Subcutaneous abdominal adipose tissue (tissue), 5 donors: ENCODE results near the gene FGF11.

Source experiments
- H3K27ac ChIP-seq: one replicate; pipeline ENCODE4 v1.7.0; 2013; ENCODE audit warnings: low read depth, mild to moderate bottlenecking, inconsistent platforms, low read length, moderate library complexity
- H3K27me3 ChIP-seq, 5 donors: one replicate each; pipeline ENCODE4 v1.7.0; 2013; ENCODE audit warnings: low read length in 5 of 5, inconsistent platforms in 1 of 5; ENCODE audit not compliant: control insufficient read depth in 5 of 5, insufficient read depth in 4 of 5
- H3K36me3 ChIP-seq, 5 donors: one replicate each; pipeline ENCODE4 v1.7.0; 2013; ENCODE audit warnings: low read length in 5 of 5; ENCODE audit not compliant: control insufficient read depth in 5 of 5, insufficient read depth in 5 of 5
- H3K4me1 ChIP-seq, 5 donors: one replicate each; pipeline ENCODE4 v1.7.0; 2013; ENCODE audit warnings: low read length in 5 of 5, mild to moderate bottlenecking in 3 of 5, moderate library complexity in 1 of 5; ENCODE audit not compliant: control insufficient read depth in 5 of 5, insufficient read depth in 5 of 5
- H3K4me3 ChIP-seq, 5 donors: one replicate each; pipeline ENCODE4 v1.7.0; 2013; ENCODE audit warnings: low read length in 5 of 5, low read depth in 1 of 5
- H3K9ac ChIP-seq, 5 donors: one replicate each; pipeline ENCODE4 v1.7.0; 2013; ENCODE audit warnings: low read length in 5 of 5, mild to moderate bottlenecking in 4 of 5, moderate library complexity in 3 of 5
- H3K9me3 ChIP-seq, 5 donors: one replicate each; pipeline ENCODE4 v1.7.0; 2013; ENCODE audit warnings: low read length in 5 of 5; ENCODE audit not compliant: control insufficient read depth in 5 of 5
- donor health status: healthy.
- donor health status: healthy.
- donor health status: healthy.
- donor health status: healthy.
- donor health status: healthy.

The FGF11 gene

GRCh38 chr17:7418472-7419152, 20.7 kb upstream of the FGF11 start:
- no peak overlapping the region for H3K9ac ChIP-seq
- no peak overlapping the region for H3K4me3 ChIP-seq
- no peaks in the 10 kb centered on the region for H3K9me3 ChIP-seq
- H3K36me3 ChIP-seq: peaks cover 0 to 19% (median 8%) of the 10 kb centered on the region in 5 donors
- H3K4me1 ChIP-seq: peaks cover 0 to 4% (median 0%) of the 10 kb centered on the region in 5 donors
- no peak overlapping the region for H3K27ac ChIP-seq
- H3K27me3 ChIP-seq: peaks cover 0 to 16% (median 5%) of the 10 kb centered on the region in 5 donors

- Histone ChIP-seq H3K27ac (no peak within 1 kb of the TSS), H3K4me3 (no peak within 1 kb of the TSS), H3K36me3 (peaks cover 0 to 15% (median 8%) of the 10 kb centered on the region in 5 donors), H3K9ac (no peak within 1 kb of the TSS), H3K9me3 (no peaks in the 10 kb centered on the region), H3K27me3 (peaks cover 0 to 16% (median 7%) of the 10 kb centered on the region in 5 donors), H3K4me1 (peaks cover 0 to 4% (median 0%) of the 10 kb centered on the region in 5 donors)
Observed at GRCh38 chr17:7419819-7420610, 19.3 kb upstream of the FGF11 start, which contains the start of gene SPEM1. Gene SPEM1 (plus strand): TSS chr17:7420324. CDS start chr17:7420385, 61 bp downstream.

GRCh38 chr17:7421186-7421585, 18.1 kb upstream of the FGF11 start:
- Histone ChIP-seq H3K4me3 (no peak overlapping the region), H3K9ac (no peak overlapping the region), H3K9me3 (no peaks in the 10 kb centered on the region), H3K27me3 (peaks cover 0 to 16% (median 9%) of the 10 kb centered on the region in 5 donors), H3K36me3 (peaks cover 0 to 7% (median 2%) of the 10 kb centered on the region in 5 donors), H3K27ac (no peak overlapping the region), H3K4me1 (peaks cover 0 to 4% (median 0%) of the 10 kb centered on the region in 5 donors)

- H3K27me3 ChIP-seq: peaks cover 0 to 12% (median 9%) of the 10 kb centered on the region in 5 donors
- H3K4me1 ChIP-seq: no peaks in the 10 kb centered on the region
- H3K27ac ChIP-seq: no peak overlapping the region
- H3K9me3 ChIP-seq: no peaks in the 10 kb centered on the region
- H3K9ac ChIP-seq: no peak overlapping the region
- no peaks in the 10 kb centered on the region for H3K36me3 ChIP-seq
- H3K4me3 ChIP-seq: no peak overlapping the region
Observed at GRCh38 chr17:7423679-7424078, 15.6 kb upstream of the FGF11 start.

- no peaks in the 10 kb centered on the region for H3K4me1 ChIP-seq
Observed at GRCh38 chr17:7425316-7425715, 14.0 kb upstream of the FGF11 start, which contains the start of gene SPEM2. Gene SPEM2 (plus strand): TSS chr17:7425616. CDS start chr17:7425689, 73 bp downstream.

GRCh38 chr17:7425756-7426155, 13.6 kb upstream of the FGF11 start:
- H3K27me3 ChIP-seq: peaks cover 0 to 4% (median 0%) of the 10 kb centered on the region in 5 donors
- H3K4me1 ChIP-seq: no peaks in the 10 kb centered on the region
- no peaks in the 10 kb centered on the region for H3K9me3 ChIP-seq
- no peaks in the 10 kb centered on the region for H3K36me3 ChIP-seq
- no peak overlapping the region for H3K27ac ChIP-seq
- H3K9ac ChIP-seq: no peak overlapping the region
- no peak overlapping the region for H3K4me3 ChIP-seq

More at GRCh38 chr17:7425316-7425715, 14.0 kb upstream of the FGF11 start, which contains the start of gene SPEM2:
- H3K9ac ChIP-seq: no peak within 1 kb of the TSS
- H3K27ac ChIP-seq: no peak within 1 kb of the TSS
- no peaks in the 10 kb centered on the region for H3K36me3 ChIP-seq
- H3K9me3 ChIP-seq: no peaks in the 10 kb centered on the region
- H3K4me3 ChIP-seq: no peak within 1 kb of the TSS
- peaks cover 0 to 4% (median 0%) of the 10 kb centered on the region in 5 donors for H3K27me3 ChIP-seq

GRCh38 chr17:7426203-7426863, 13.0 kb upstream of the FGF11 start:
- H3K27ac ChIP-seq: no peak overlapping the region
- H3K4me1 ChIP-seq: no peaks in the 10 kb centered on the region
- no peaks in the 10 kb centered on the region for H3K9me3 ChIP-seq
- no peaks in the 10 kb centered on the region for H3K36me3 ChIP-seq
- no peak overlapping the region for H3K9ac ChIP-seq
- peaks cover 0 to 4% (median 0%) of the 10 kb centered on the region in 5 donors for H3K27me3 ChIP-seq
- H3K4me3 ChIP-seq: no peak overlapping the region

- no peaks in the 10 kb centered on the region for H3K9me3 ChIP-seq
- no peak overlapping the region for H3K27ac ChIP-seq
- H3K36me3 ChIP-seq: no peaks in the 10 kb centered on the region
- H3K9ac ChIP-seq: no peak overlapping the region
- H3K27me3 ChIP-seq: peaks cover 0 to 4% (median 0%) of the 10 kb centered on the region in 5 donors
- H3K4me1 ChIP-seq: no peaks in the 10 kb centered on the region
- H3K4me3 ChIP-seq: no peak overlapping the region
Observed at GRCh38 chr17:7426896-7427489, 12.3 kb upstream of the FGF11 start.

- H3K9ac ChIP-seq: no peak overlapping the region
- no peaks in the 10 kb centered on the region for H3K36me3 ChIP-seq
- H3K4me1 ChIP-seq: no peaks in the 10 kb centered on the region
- H3K9me3 ChIP-seq: no peaks in the 10 kb centered on the region
- peaks cover 0 to 4% (median 0%) of the 10 kb centered on the region in 5 donors for H3K27me3 ChIP-seq
- no peak overlapping the region for H3K27ac ChIP-seq
- no peak overlapping the region for H3K4me3 ChIP-seq
Observed at GRCh38 chr17:7427549-7427948, 11.8 kb upstream of the FGF11 start.
